PFSK-1 (cell line): Measurements from ENCODE around the gene MNX1.

Source experiments
- FOXP2 ChIP-seq: optimal IDR thresholded peaks from 2 replicates; pipeline ENCODE3; 2011; ENCODE audit warnings: borderline replicate concordance, control low read depth, inconsistent platforms; ENCODE audit not compliant: insufficient read depth; ENCODE audit errors: extremely low read length, extremely low read depth
- POLR2AphosphoS5 ChIP-seq: IDR thresholded peaks from 2 replicates; pipeline ENCODE4 v1.6.1; 2012; ENCODE audit warnings: low read depth, mild to moderate bottlenecking, control low read depth, low read length, moderate library complexity
- REST ChIP-seq, 2 experiments: IDR thresholded peaks; 2 replicates each; pipeline versions ENCODE4 v1.6.1 to v1.8.0; 2011 to 2012; ENCODE audit warnings: low read depth in 2 of 2, low read length in 2 of 2, control low read depth in 1 of 2, inconsistent platforms in 1 of 2, mild to moderate bottlenecking in 1 of 2, moderate library complexity in 1 of 2; ENCODE audit not compliant: insufficient read depth in 1 of 2
- SIN3A ChIP-seq: IDR thresholded peaks from 2 replicates; pipeline ENCODE4 v1.6.1; 2012; ENCODE audit warnings: mild to moderate bottlenecking, low read length, moderate library complexity, borderline replicate concordance; ENCODE audit not compliant: insufficient read depth
- TAF1 ChIP-seq: IDR thresholded peaks from 2 replicates; pipeline ENCODE4 v1.6.1; 2012; ENCODE audit warnings: low read length, control low read depth, borderline replicate concordance; ENCODE audit not compliant: insufficient read depth

Gene MNX1

GRCh38 chr7:156998988-156999957 lies 11.2 kb downstream of the MNX1 start:
- no peak for TF ChIP-seq FOXP2
- no peak for TF ChIP-seq POLR2AphosphoS5
- no peak for TF ChIP-seq SIN3A
- no peak for TF ChIP-seq TAF1
- no peak for TF ChIP-seq REST (IDR thresholded peaks at IDR 0.05; ENCODE audit: insufficient read depth in 1 of 2, low read depth in 2 of 2, low read length in 2 of 2)

DNA sequence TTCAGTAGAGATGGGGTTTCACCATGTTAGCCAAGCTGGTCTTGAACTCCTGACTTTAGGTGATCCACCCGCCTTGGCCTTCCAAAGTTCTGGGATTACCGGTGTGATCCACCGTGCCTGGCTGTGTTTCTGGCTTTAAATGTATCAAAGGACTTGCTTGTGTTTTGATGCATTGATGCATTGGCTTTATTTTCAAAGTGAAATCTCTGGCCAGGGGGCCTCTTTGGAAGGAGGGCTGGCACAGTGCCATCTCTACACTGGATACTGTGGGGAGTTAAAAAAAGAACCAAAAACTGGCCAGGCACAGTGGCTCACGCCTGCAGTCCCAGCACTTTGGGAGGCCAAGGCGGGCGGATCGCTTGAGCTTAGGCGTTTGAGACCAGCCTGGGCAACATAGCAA lies 16.0 kb downstream of the MNX1 start:
- TF ChIP-seq FOXP2 (no peak), REST (IDR thresholded peaks at IDR 0.05; ENCODE audit: insufficient read depth in 1 of 2, low read depth in 2 of 2, low read length in 2 of 2) (no peak), SIN3A (no peak), TAF1 (no peak), POLR2AphosphoS5 (no peak)

DNA sequence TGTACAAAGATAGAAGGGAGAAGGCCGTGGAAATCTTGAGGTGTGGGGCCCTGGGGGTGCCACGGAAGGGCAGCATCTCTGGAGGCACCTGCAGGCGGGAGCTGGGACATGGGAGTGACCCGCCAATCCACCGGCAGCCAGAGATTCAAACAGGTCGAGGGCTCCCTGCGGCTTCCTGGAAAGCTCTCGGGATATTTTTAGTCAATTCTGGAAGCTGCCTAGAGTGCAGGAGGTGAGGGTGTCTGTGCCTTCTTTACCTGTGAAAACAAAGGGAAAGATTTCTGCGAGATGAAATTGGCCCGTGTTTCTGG lies 16.6 kb downstream of the MNX1 start:
- TF ChIP-seq FOXP2 (no peak), POLR2AphosphoS5 (no peak), REST (IDR thresholded peaks at IDR 0.05; ENCODE audit: insufficient read depth in 1 of 2, low read depth in 2 of 2, low read length in 2 of 2) (no peak), SIN3A (no peak), TAF1 (no peak)

- TF ChIP-seq POLR2AphosphoS5 (no peak), TAF1 (no peak), SIN3A (no peak), FOXP2 (no peak), REST (IDR thresholded peaks at IDR 0.05; ENCODE audit: insufficient read depth in 1 of 2, low read depth in 2 of 2, low read length in 2 of 2) (no peak)
Measured at GRCh38 chr7:156993021-156993924, 17.2 kb downstream of the MNX1 start.
